ENCODE data around the gene POMGNT1. TPM values are rescaled to one million over a fixed set of nuclear protein-coding genes. Genes with fewer than 3 reads are reported as not detected.
A peak's percentile ranks its signal among the peaks of the same experiment; 100 is the strongest.

Gene POMGNT1
- total and polyA plus RNA-seq, 2 of the 8 experiments (the other 6 are each of a cell fraction or from before 2014, with no cell fraction given), result 28.0 to 40.3 TPM

GRCh38 chr1:46219551-46220520 is 21.6 kb upstream of the POMGNT1 start:
- DNase-seq (ENCODE audit: low read depth in 1 of 2, low spot score in 2 of 2) (no peak), FAIRE-seq (no peak)
- H4K8ac ChIP-seq (ENCODE audit: extremely low read depth, insufficient read depth, low read length), result no peak overlapping the region
- H3K36me3 ChIP-seq (ENCODE audit: control insufficient read depth in 2 of 4, insufficient read depth in 4 of 4, low read length in 3 of 4), result no peaks in the 10 kb centered on the region
- TF ChIP-seq BRCA1 (IDR thresholded peaks at IDR 0.05; ENCODE audit: low read depth, low read length) (no peak), RBBP5 (IDR thresholded peaks at IDR 0.05; ENCODE audit: borderline replicate concordance, low read depth, low read length) (no peak)
- POLR2A ChIA-PET (ENCODE audit: partially characterized antibody), result interaction anchor here (0.8 to 2.4 kb wide), 6 partner anchors 8 to 22 kb away, joined by 3 to 6 read pairs (median 4); partner anchors contain the start of genes LURAP1 and POMGNT1
- H3K27ac ChIP-seq (ENCODE audit: low read depth, low read length), result no peak overlapping the region
- H2BK12ac ChIP-seq (ENCODE audit: low read depth, low read length), result no peak overlapping the region
- H2BK120ac ChIP-seq (replicated peaks; ENCODE audit: low read depth, low read length), result no peak overlapping the region
- no peak overlapping the region for H3K56ac ChIP-seq (replicated peaks; ENCODE audit: insufficient read length, low read depth, low read length)
- no peak overlapping the region for H2AK5ac ChIP-seq (ENCODE audit: low read depth, low read length)
- no peaks in the 10 kb centered on the region for H3K9me3 ChIP-seq (ENCODE audit: insufficient read depth in 2 of 2, low read depth in 1 of 2, low read length in 1 of 2)
- no peaks in the 10 kb centered on the region for H3K79me2 ChIP-seq (ENCODE audit: control insufficient read depth in 1 of 2, insufficient read depth in 2 of 2, low read length in 2 of 2)
- no peak overlapping the region for H2AFZ ChIP-seq (ENCODE audit: low read length)
- H3K18ac ChIP-seq (ENCODE audit: extremely low read depth, low read length), result no peak overlapping the region
- H3K23me2 ChIP-seq (ENCODE audit: low read depth, low read length), result no peaks in the 10 kb centered on the region
- WGBS, 2 experiments (ENCODE audit: extremely low coverage in 1 of 2, insufficient coverage in 1 of 2, insufficient read length in 1 of 2, insufficient replicate concordance in 2 of 2, low coverage in 1 of 2, low lambda C conversion rate in 2 of 2, missing lambda C conversion rate in 1 of 2), result 94% methylated on average over 18 of the region's 18 CpGs; no CpG with 5 or more reads in 1 of the 2 experiments
- no peak overlapping the region for H3K4me3 ChIP-seq (ENCODE audit: extremely low read depth in 1 of 4, insufficient read depth in 2 of 4, low read depth in 3 of 4, low read length in 4 of 4)
- H2BK20ac ChIP-seq (ENCODE audit: low read length), result no peak overlapping the region
- H3K27me3 ChIP-seq (replicated peaks in 1 of 4; ENCODE audit: control insufficient read depth in 3 of 4, extremely low read depth in 1 of 4, insufficient read depth in 3 of 4, low read length in 3 of 4), result no peaks in the 10 kb centered on the region
- no peaks in the 10 kb centered on the region for H4K20me1 ChIP-seq (replicated peaks in 1 of 2; ENCODE audit: control insufficient read depth in 1 of 2, insufficient read depth in 2 of 2, low read length in 2 of 2)
- CTCF ChIA-PET (ENCODE audit: partially characterized antibody), result interaction anchor here (0.7 to 1.4 kb wide), 5 partner anchors 9 to 39 kb away, joined by 3 to 4 read pairs (median 3); no protein-coding TSS in a partner anchor
- no peak overlapping the region for H3K23ac ChIP-seq (ENCODE audit: insufficient read length)
- no peak overlapping the region for H3K4me2 ChIP-seq (ENCODE audit: insufficient read depth in 1 of 2, low read depth in 2 of 2, low read length in 2 of 2)
- H3K79me1 ChIP-seq (ENCODE audit: low read depth, low read length), result no peaks in the 10 kb centered on the region
- H3K14ac ChIP-seq (ENCODE audit: insufficient read length), result no peak overlapping the region
- no peak overlapping the region for H2BK5ac ChIP-seq (ENCODE audit: low read depth, low read length)
- no peak overlapping the region for H3K9ac ChIP-seq (replicated peaks in 1 of 4; ENCODE audit: extremely low read depth in 1 of 4, low read depth in 3 of 4, low read length in 3 of 4)
- H2BK15ac ChIP-seq (ENCODE audit: low read length), result 0 out of 2 replicates have a peak overlapping the region, but pooled peaks have one; percentile 61
- H3K4me1 ChIP-seq (replicated peaks in 1 of 4; ENCODE audit: control insufficient read depth in 3 of 4, insufficient read depth in 4 of 4, low read length in 3 of 4), result peaks cover 3 to 11% (median 7%) of the 10 kb centered on the region in 4 experiments; a peak in 6 of 7 replicates
- no peak overlapping the region for H4K5ac ChIP-seq (ENCODE audit: insufficient read length, low read depth, low read length)
- no peak overlapping the region for H4K91ac ChIP-seq (replicated peaks; ENCODE audit: insufficient read length, low read length)
- no peak overlapping the region for H3K4ac ChIP-seq (replicated peaks; ENCODE audit: insufficient read length, low read depth, low read length)
